GM12878 (cell line): ENCODE measurements around the gene MPST. TPM values are rescaled to one million over a fixed set of nuclear protein-coding genes. Genes with fewer than 3 reads are reported as not detected.

Experiments
- ATF2 ChIP-seq: IDR thresholded peaks from 2 replicates; pipeline ENCODE4 v1.6.1; 2012; ENCODE audit warnings: low read length, inconsistent platforms
- ATF7 ChIP-seq: fragments of 450-650 bp; IDR thresholded peaks from 2 replicates; pipeline ENCODE4 v1.6.1; 2016; ENCODE audit warnings: low read depth, mild to moderate bottlenecking
- CHD1 ChIP-seq: IDR thresholded peaks from 2 replicates; pipeline ENCODE4 v1.6.1; 2012; ENCODE audit warnings: low read depth, low read length, improper control_type of control experiment
- CHD4 ChIP-seq: fragments of 200-600 bp; sonication (generic); IDR thresholded peaks from 2 replicates; pipeline ENCODE4 v1.6.1; 2016; ENCODE audit warnings: mild to moderate bottlenecking
- ETV6 ChIP-seq, 2 experiments: fragments of 450-650 bp in 1 of 2; IDR thresholded peaks in 1 of 2; conservative IDR thresholded peaks in 1 of 2; 2 replicates each; pipeline ENCODE4 v1.6.1; 2014; ENCODE audit warnings: antibody characterized with exemption in 1 of 2, borderline replicate concordance in 1 of 2, low read depth in 1 of 2, mild to moderate bottlenecking in 1 of 2, moderate library complexity in 1 of 2
- HDGF ChIP-seq: fragments of 450-650 bp; IDR thresholded peaks from 2 replicates; pipeline ENCODE4 v1.6.1; 2016; ENCODE audit warnings: antibody characterized with exemption
- IKZF1 ChIP-seq: fragments of 450-650 bp; conservative IDR thresholded peaks from 2 replicates; pipeline ENCODE4 v1.6.1; 2017; ENCODE audit warnings: antibody characterized with exemption, mild to moderate bottlenecking
- JUND ChIP-seq: IDR thresholded peaks from 2 replicates; pipeline ENCODE4 v1.6.1; 2012; ENCODE audit warnings: low read depth, mild to moderate bottlenecking, low read length, improper control_type of control experiment, moderate library complexity
- KAT2A ChIP-seq: conservative IDR thresholded peaks from 2 replicates; pipeline ENCODE4 v1.6.1; 2011; ENCODE audit warnings: low read depth, low read length; ENCODE audit not compliant: control insufficient read depth
- MEF2A ChIP-seq: IDR thresholded peaks from 2 replicates; pipeline ENCODE4 v1.6.1; 2011; ENCODE audit warnings: low read depth, mild to moderate bottlenecking, low read length, moderate library complexity; ENCODE audit not compliant: insufficient read depth
- NBN ChIP-seq: fragments of 450-650 bp; IDR thresholded peaks from 2 replicates; pipeline ENCODE4 v1.6.1; 2016
- NFXL1 ChIP-seq: fragments of 450-650 bp; IDR thresholded peaks from 2 replicates; pipeline ENCODE4 v1.6.1; 2017; ENCODE audit warnings: antibody characterized with exemption, mild to moderate bottlenecking, borderline replicate concordance
- NFYA ChIP-seq: IDR thresholded peaks from 2 replicates; pipeline ENCODE4 v1.6.1; 2011; ENCODE audit warnings: low read depth, mild to moderate bottlenecking, low read length, improper control_type of control experiment, borderline replicate concordance
- POLR2A ChIP-seq: IDR thresholded peaks from 2 replicates; pipeline ENCODE4 v1.6.1; 2011; ENCODE audit warnings: low read depth, mild to moderate bottlenecking, low read length
- SIX5 ChIP-seq: IDR thresholded peaks from 2 replicates; pipeline ENCODE4 v1.6.1; 2011; ENCODE audit warnings: mild to moderate bottlenecking, low read depth, low read length, moderate library complexity; ENCODE audit not compliant: severe bottlenecking
- SMARCA5 ChIP-seq: fragments of 450-650 bp; IDR thresholded peaks from 2 replicates; pipeline ENCODE4 v1.6.1; 2017; ENCODE audit warnings: mild to moderate bottlenecking
- SREBF2 ChIP-seq: IDR thresholded peaks from 2 replicates; pipeline ENCODE4 v1.6.1; 2012; ENCODE audit warnings: mild to moderate bottlenecking, low read length
- ZBTB11 ChIP-seq: fragments of 450-650 bp; formaldehyde crosslinking; IDR thresholded peaks from 2 replicates; pipeline ENCODE4 v1.5.0; 2022; ENCODE audit warnings: mild to moderate bottlenecking, missing genetic modification characterization
- ZBTB40 ChIP-seq: fragments of 450-650 bp; IDR thresholded peaks from 2 replicates; pipeline ENCODE4 v1.6.1; 2016; ENCODE audit warnings: mild to moderate bottlenecking, moderate library complexity, borderline replicate concordance
- ZNF24 ChIP-seq: fragments of 450-650 bp; IDR thresholded peaks from 2 replicates; pipeline ENCODE4 v1.6.1; 2017; ENCODE audit warnings: antibody characterized with exemption, mild to moderate bottlenecking
- ZNF274 ChIP-seq: IDR thresholded peaks from one replicate; pipeline ENCODE4 v1.8.0; 2011; ENCODE audit not compliant: insufficient read length, insufficient read depth
- polyA plus RNA-seq, 11 experiments: library from polyadenylated mRNA; depleted of rRNA in 4 of 11; unstranded in 6 of 11; stranded (reverse) in 5 of 11; fragments of >200 nt; fragmentation: Nextera tagmentation in 4 of 11; fragmentation: Illumina TruSeq in 1 of 11; extraction: Ambion mirVana in 4 of 11; extraction: Trizol in 1 of 11; gene quantifications; 1 replicate in 1 of 11; 2 replicates in 10 of 11; pipeline versions ENCODE4 v1.2.1 to v1.2.3, GENCODE V29; 2011 to 2016; ENCODE audit warnings: inconsistent platforms in 2 of 11, missing spikeins in 2 of 11, low read depth in 1 of 11
- total RNA-seq, 4 experiments: library from RNA; depleted of rRNA in 3 of 4; stranded (reverse); fragments of >200 nt in 3 of 4; fragmentation: Illumina TruSeq in 1 of 4; extraction: Trizol in 1 of 4; gene quantifications; 2 replicates each; pipeline versions ENCODE4 v1.2.1 to v1.2.3, GENCODE V29; 2013 to 2021

MPST gene
- total and polyA plus RNA-seq, 10 of the 15 experiments (the other 5 are each of a cell fraction or from before 2014, with no cell fraction given): 0.95 to 88.7 (median 38.5) TPM

- 0 out of 2 replicates have a peak, but pooled peaks have one; percentile 30 for TF ChIP-seq NBN
- TF ChIP-seq ATF7: no peak
- TF ChIP-seq CHD1: no peak
- no peak for TF ChIP-seq NFYA
- no peak for TF ChIP-seq SIX5
- no peak for TF ChIP-seq HDGF
- 0 out of 2 replicates have a peak, but pooled peaks have one; percentile 17 for TF ChIP-seq POLR2A
- TF ChIP-seq ZBTB40: no peak
- no peak for TF ChIP-seq ZBTB11 (CRISPR knock-in tag)
- TF ChIP-seq ATF2: no peak
- no peak for TF ChIP-seq CHD4
- no peak for TF ChIP-seq MEF2A
- no peak for TF ChIP-seq ZNF274
- no peak for TF ChIP-seq ETV6 (conservative IDR thresholded peaks at IDR 0.05 in 1 of 2, IDR thresholded peaks at IDR 0.05 in 1 of 2; ENCODE audit: borderline replicate concordance in 1 of 2, low read depth in 1 of 2)
- TF ChIP-seq SMARCA5: peak; percentile 85
- no peak for TF ChIP-seq SREBF2
- peak; percentile 34; the same call in 1 of the 2 replicates for TF ChIP-seq IKZF1
- TF ChIP-seq ZNF24: 0 out of 2 replicates have a peak, but pooled peaks have one; percentile 14
- no peak for TF ChIP-seq KAT2A
- TF ChIP-seq JUND: no peak
- TF ChIP-seq NFXL1: no peak
These were observed 42.1 kb upstream of the MPST start (continued) for GRCh38 chr22:36977401-36977861.
